HG02943 (cell line): ENCODE measurements around the gene GABRG3.
"Not testable (repeated sequence)": the region's sequence is repeated elsewhere in the genome, so short reads cannot be mapped to it uniquely, and the experiment has no call there.

Experiments
- ATAC-seq: cut with Tn5 transposase; IDR thresholded peaks from one replicate; pipeline ENCODE4 v1.9.1; 2021; ENCODE audit warnings: mild to moderate bottlenecking, low read depth, moderate library complexity; ENCODE audit not compliant: unreplicated experiment

Gene GABRG3

GRCh38 chr15:27292641-27293040, 321.7 kb downstream of the GABRG3 start:
- no peak for ATAC-seq

GRCh38 chr15:27293607-27294006, 322.6 kb downstream of the GABRG3 start:
- ATAC-seq = no peak

GRCh38 chr15:27317736-27318135, 346.8 kb downstream of the GABRG3 start:
- no peak for ATAC-seq

- no peak for ATAC-seq
These were observed 352.8 kb downstream of the GABRG3 start for GRCh38 chr15:27323801-27324200.

DNA sequence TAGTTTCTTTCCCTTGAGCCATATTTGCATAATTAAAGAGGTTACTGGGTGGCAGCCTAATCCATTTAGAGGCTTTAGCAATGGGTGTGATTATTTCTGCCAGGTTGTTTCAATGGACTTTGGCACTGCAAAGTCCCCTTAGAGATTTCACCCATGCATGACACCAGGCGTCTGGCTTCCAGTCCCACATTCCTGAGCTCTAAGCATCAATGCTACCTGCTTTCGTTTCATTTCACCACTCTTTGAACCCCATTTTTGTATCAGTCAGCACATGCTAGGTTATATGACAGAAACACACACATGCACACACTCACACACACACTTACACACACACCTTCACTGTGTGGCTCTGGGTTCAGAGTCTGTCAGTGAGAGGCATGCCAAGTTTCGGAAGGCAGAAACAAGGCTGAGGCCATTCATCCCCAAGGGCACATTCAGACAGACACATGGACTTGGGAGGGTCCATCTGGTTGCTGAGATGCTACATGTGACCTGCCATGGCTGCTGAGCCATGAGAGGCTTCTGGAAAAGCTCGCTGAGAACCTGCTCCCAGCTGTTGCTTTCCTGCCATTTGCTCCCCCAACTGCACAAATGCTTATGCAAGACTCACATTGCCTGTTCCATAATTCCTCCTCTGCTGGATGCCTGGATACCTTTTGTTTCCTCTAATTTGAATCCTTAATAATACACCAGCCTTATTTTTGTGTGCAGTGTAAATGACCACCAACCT, 354.1 kb downstream of the GABRG3 start:
- no peak for ATAC-seq

- no peak for ATAC-seq
These were observed 356.6 kb downstream of the GABRG3 start for GRCh38 chr15:27327467-27328025.

DNA sequence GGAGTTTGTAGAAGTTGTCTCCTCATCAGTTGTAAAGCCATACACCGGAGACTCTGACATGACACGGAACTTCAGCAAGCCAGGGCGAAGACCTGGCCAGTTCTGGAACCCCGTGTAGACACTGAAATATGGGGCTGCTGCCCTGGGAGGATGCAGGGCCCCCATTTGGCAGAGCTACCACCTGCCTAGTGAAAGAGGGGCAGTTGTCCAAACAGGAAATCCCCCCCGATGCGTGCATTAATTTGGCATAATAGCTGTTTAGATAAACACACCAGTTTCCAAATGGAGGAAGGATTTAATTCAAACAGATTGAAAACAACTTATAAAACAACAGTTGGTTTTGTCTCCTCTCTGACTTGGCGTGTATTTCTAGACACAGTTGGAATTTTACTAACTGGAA, 357.2 kb downstream of the GABRG3 start:
- no peak for ATAC-seq

DNA sequence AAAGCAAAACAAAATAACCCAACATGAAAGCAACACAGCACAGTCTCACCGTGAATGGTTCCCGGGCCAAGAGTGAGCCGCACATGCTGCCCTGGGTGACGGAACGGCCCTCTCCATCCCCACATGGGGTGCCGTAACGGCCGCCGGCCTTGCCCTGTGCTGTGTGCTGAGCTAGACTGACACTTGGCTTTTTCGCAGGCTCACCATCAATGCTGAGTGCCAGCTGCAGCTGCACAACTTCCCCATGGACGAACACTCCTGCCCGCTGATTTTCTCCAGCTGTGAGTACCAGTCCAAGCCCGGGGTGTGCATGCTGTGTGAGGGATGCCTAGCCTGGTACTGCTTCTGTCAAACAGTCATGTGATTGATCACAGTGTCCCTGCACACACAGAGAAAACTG, 357.6 kb downstream of the GABRG3 start:
- no peak for ATAC-seq

- no peak for ATAC-seq
These were observed 359.3 kb downstream of the GABRG3 start for GRCh38 chr15:27330326-27330725.

- no peak for ATAC-seq
These were observed 365.7 kb downstream of the GABRG3 start for GRCh38 chr15:27336676-27337075.

GRCh38 chr15:27339138-27339537, 368.2 kb downstream of the GABRG3 start:
- ATAC-seq = no peak

- no peak for ATAC-seq
These were observed 370.9 kb downstream of the GABRG3 start for GRCh38 chr15:27341780-27342343.

GRCh38 chr15:27342991-27343390, 372.0 kb downstream of the GABRG3 start:
- ATAC-seq = no peak

DNA sequence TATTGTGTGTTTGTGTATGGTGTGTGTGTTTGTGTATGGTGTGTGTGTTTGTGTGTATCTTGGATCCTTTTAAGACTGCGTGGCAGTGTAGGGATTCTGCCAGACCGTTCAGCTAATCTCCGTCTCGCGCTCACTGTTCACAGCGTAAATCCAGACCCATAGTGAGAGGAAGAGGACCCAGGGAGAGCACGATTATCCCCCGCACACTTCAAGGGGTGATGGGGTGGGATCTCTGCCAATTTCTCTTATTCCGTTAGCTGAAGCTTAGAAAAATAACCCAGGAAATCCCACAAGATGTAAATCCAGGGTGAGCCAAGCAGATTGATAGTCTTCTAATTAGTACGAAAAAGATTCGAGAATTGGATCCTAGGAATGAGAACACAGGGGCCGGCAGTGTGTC, 381.2 kb downstream of the GABRG3 start:
- no peak for ATAC-seq

DNA sequence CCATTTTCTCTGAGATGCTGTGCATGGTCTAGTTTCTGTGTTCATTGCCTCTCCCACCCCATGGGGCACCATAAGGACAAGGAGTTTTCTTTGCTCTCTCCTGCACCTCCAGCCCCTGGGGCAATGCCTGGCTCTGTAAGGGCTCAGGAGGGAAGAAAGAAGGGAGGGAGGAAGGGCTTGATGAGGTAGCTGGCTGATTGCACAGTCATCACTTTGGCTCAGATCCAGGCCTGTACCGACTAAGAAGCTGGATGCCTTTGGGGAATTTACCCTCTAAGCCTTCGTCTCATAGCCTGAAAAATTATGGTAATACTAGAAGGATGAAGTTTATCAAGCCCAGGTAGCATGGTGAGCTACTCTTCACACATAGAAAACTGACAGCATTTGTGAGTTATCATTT, 382.9 kb downstream of the GABRG3 start:
- ATAC-seq = no peak

GRCh38 chr15:27358751-27359434, 387.9 kb downstream of the GABRG3 start:
- no peak for ATAC-seq

- ATAC-seq = no peak
These were observed 388.6 kb downstream of the GABRG3 start for GRCh38 chr15:27359586-27359985.

DNA sequence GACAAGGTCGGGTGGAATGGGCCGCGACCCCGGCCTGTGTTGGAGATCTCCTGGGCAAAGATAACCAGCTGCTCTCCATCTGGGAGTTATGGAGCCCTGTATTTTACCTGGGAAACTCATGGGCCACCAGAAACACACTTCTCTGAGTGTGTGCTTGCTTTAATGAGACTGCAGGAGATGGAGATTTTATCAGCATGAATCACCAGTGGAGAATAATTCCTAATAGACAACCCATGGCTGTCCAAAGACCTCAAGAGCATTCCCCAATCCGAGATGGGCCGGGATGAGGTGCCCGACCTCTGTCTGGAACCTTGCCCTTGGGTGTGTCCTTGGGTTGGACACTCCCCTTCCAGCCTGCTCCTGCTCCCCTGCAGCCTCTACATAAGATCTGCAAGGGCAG, 389.3 kb downstream of the GABRG3 start:
- no peak for ATAC-seq

DNA sequence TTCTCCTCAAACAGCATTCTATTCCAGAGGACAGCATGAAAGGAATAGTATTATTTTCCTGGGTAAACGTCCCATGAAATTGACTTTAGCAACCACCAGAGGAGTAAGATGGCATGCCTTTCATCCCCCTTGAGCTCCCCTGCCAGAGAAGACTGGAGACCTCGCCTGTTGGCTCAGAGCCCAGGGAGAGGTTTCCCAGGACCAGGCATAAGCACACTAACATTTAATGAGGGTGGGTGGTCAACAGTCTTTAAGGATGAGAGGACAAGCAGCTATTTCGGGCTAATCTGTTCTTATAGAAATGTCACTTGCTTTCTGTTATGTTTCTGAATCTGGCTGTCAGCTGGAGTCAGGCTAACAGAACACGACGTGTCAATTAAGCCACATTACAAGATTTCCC, 390.5 kb downstream of the GABRG3 start:
- no peak for ATAC-seq

GRCh38 chr15:27365456-27365855, 394.5 kb downstream of the GABRG3 start:
- ATAC-seq = no peak

DNA sequence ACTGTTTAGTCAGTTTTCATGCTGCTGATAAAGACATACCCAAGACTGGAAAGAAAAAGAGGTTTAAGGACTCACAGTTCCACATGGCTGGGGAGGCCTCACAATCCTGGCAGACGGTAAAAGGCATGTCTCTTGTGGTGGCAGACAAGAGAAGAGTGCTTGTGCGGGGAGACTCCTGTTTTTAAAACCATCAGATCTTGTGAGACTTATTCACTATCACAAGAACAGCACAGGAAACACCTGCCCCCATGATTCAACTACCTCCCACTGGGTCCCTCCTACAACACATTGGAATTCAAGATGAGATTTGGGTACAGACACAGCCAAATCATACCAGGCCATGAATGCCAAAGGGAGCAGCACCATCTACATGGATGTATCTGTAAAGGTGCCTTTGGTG, 406.4 kb downstream of the GABRG3 start:
- not testable (repeated sequence) for ATAC-seq
